ENCODE data around the gene TBC1D22A.
"Not testable (repeated sequence)": the region's sequence is repeated elsewhere in the genome, so short reads cannot be mapped to it uniquely, and the experiment has no call there.

The TBC1D22A gene

GRCh38 chr22:46972901-46973831 is 210.7 kb downstream of the TBC1D22A start:
- DNase-seq (ENCODE audit: low read depth): no peak

- no peak for DNase-seq (ENCODE audit: low read depth)
Measured at GRCh38 chr22:46974077-46974476, 211.6 kb downstream of the TBC1D22A start.

GRCh38 chr22:46974631-46975585 is 212.5 kb downstream of the TBC1D22A start:
- no peak for DNase-seq (ENCODE audit: low read depth)

GRCh38 chr22:46976143-46976542 is 213.7 kb downstream of the TBC1D22A start:
- no peak for DNase-seq (ENCODE audit: low read depth)

- no peak for DNase-seq (ENCODE audit: low read depth)
Measured at GRCh38 chr22:46976598-46976997, 214.1 kb downstream of the TBC1D22A start.

- DNase-seq (ENCODE audit: low read depth): no peak
Measured at GRCh38 chr22:46977656-46978343, 215.3 kb downstream of the TBC1D22A start.

- not testable (repeated sequence) for DNase-seq (ENCODE audit: low read depth)
Measured at GRCh38 chr22:46978668-46979067, 216.2 kb downstream of the TBC1D22A start.

- no peak for DNase-seq (ENCODE audit: low read depth)
Measured at GRCh38 chr22:46979506-46979905, 217.1 kb downstream of the TBC1D22A start.

- no peak for DNase-seq (ENCODE audit: low read depth)
Measured at GRCh38 chr22:46980392-46980791, 217.9 kb downstream of the TBC1D22A start.

GRCh38 chr22:46982635-46983034 is 220.2 kb downstream of the TBC1D22A start:
- no peak for DNase-seq (ENCODE audit: low read depth)

GRCh38 chr22:46983046-46983445 is 220.6 kb downstream of the TBC1D22A start:
- no peak for DNase-seq (ENCODE audit: low read depth)

GRCh38 chr22:46984751-46985506 is 222.5 kb downstream of the TBC1D22A start:
- no peak for DNase-seq (ENCODE audit: low read depth)

GRCh38 chr22:46985507-46985882 is 223.0 kb downstream of the TBC1D22A start:
- DNase-seq (ENCODE audit: low read depth): no peak

- DNase-seq (ENCODE audit: low read depth): no peak
Measured at GRCh38 chr22:46986788-46987187, 224.3 kb downstream of the TBC1D22A start.

GRCh38 chr22:46990937-46991550 is 228.6 kb downstream of the TBC1D22A start:
- no peak for DNase-seq (ENCODE audit: low read depth)

- DNase-seq (ENCODE audit: low read depth): no peak
Measured at GRCh38 chr22:46991666-46992065, 229.2 kb downstream of the TBC1D22A start.

GRCh38 chr22:46992121-46992731 is 229.8 kb downstream of the TBC1D22A start:
- DNase-seq (ENCODE audit: low read depth): no peak

- DNase-seq (ENCODE audit: low read depth): no peak
Measured at GRCh38 chr22:46993633-46994032, 231.2 kb downstream of the TBC1D22A start.

GRCh38 chr22:46994265-46994664 is 231.8 kb downstream of the TBC1D22A start:
- DNase-seq (ENCODE audit: low read depth): no peak

GRCh38 chr22:46994983-46995382 is 232.5 kb downstream of the TBC1D22A start:
- no peak for DNase-seq (ENCODE audit: low read depth)

Data from T-helper 22 cell (primary cell).